Measurements from ENCODE around the gene FES.

- TF ChIP-seq CTCF (IDR thresholded peaks at IDR 0.05) (no peak), POLR2A (IDR thresholded peaks at IDR 0.05) (no peak), EP300 (IDR thresholded peaks at IDR 0.05) (no peak)
Measured at GRCh38 chr15:90892498-90893174, 8.3 kb downstream of the FES start.

All from tibial nerve (tissue), 4 donors.